Hepatocyte (in vitro differentiated cells): ENCODE results near the gene RABAC1.

Experiments used
- CTCF ChIP-seq: fragments of 200-600 bp; sonication (generic); IDR thresholded peaks from 2 replicates; pipeline ENCODE4 v1.5.1; 2016; ENCODE audit warnings: antibody characterized with exemption, mild to moderate bottlenecking; ENCODE audit not compliant: poor library complexity
- EZH2 ChIP-seq: fragments of 200-600 bp; sonication (generic); IDR thresholded peaks from 2 replicates; pipeline ENCODE4 v1.6.1; 2016; ENCODE audit warnings: antibody characterized with exemption, mild to moderate bottlenecking, borderline replicate concordance
- EZH2phosphoT487 ChIP-seq: fragments of 200-600 bp; sonication (generic); IDR thresholded peaks from one replicate; pipeline ENCODE4 v1.6.1; 2018; ENCODE audit warnings: antibody characterized with exemption, mild to moderate bottlenecking, low read depth, moderate library complexity; ENCODE audit not compliant: unreplicated experiment, severe bottlenecking

- no peak for TF ChIP-seq CTCF
- no peak for TF ChIP-seq EZH2
- no peak for TF ChIP-seq EZH2phosphoT487
Observed at GRCh38 chr19:41918653-41919244, 40.4 kb downstream of the RABAC1 start.
